Measurements from ENCODE around the gene MAPK8IP1.
"Not testable (repeated sequence)": the region's sequence is repeated elsewhere in the genome, so short reads cannot be mapped to it uniquely, and the experiment has no call there.

Gene MAPK8IP1

GRCh38 chr11:45894555-45895247 lies 9.2 kb downstream of the MAPK8IP1 start:
- no peak for DNase-seq

- DNase-seq, result no peak
Observed at GRCh38 chr11:45895553-45896259, 10.3 kb downstream of the MAPK8IP1 start.

- DNase-seq, result peak; percentile 83
Observed at GRCh38 chr11:45896422-45896984, 11.1 kb downstream of the MAPK8IP1 start.

GRCh38 chr11:45897556-45897955 lies 12.1 kb downstream of the MAPK8IP1 start:
- DNase-seq, result no peak

GRCh38 chr11:45899086-45899447 lies 13.6 kb downstream of the MAPK8IP1 start:
- no peak for DNase-seq

GRCh38 chr11:45899448-45900174 lies 14.2 kb downstream of the MAPK8IP1 start:
- DNase-seq, result peak; percentile 56

GRCh38 chr11:45900175-45900800 lies 14.8 kb downstream of the MAPK8IP1 start:
- not testable (repeated sequence) for DNase-seq

GRCh38 chr11:45900916-45901617 lies 15.6 kb downstream of the MAPK8IP1 start:
- DNase-seq, result no peak

- DNase-seq, result no peak
Observed at GRCh38 chr11:45901626-45902025, 16.2 kb downstream of the MAPK8IP1 start.

- DNase-seq, result no peak
Observed at GRCh38 chr11:45902452-45903380, 17.3 kb downstream of the MAPK8IP1 start.

GRCh38 chr11:45904309-45904915 lies 19.0 kb downstream of the MAPK8IP1 start:
- DNase-seq, result no peak

- no peak for DNase-seq
Observed at GRCh38 chr11:45905095-45905494, 19.6 kb downstream of the MAPK8IP1 start.

GRCh38 chr11:45905576-45905975 lies 20.1 kb downstream of the MAPK8IP1 start:
- not testable (repeated sequence) for DNase-seq

- no peak for DNase-seq
Observed at GRCh38 chr11:45906096-45906682, 20.7 kb downstream of the MAPK8IP1 start.

GRCh38 chr11:45906965-45907611 lies 21.6 kb downstream of the MAPK8IP1 start, which contains the start of gene FREY1:
Gene FREY1 (minus strand): TSS chr11:45907271. CDS start chr11:45907245, 26 bp downstream.
- DNase-seq, result no peak

- DNase-seq, result no peak
Observed at GRCh38 chr11:45907911-45908370, 22.5 kb downstream of the MAPK8IP1 start.

- no peak for DNase-seq
Observed at GRCh38 chr11:45909594-45910475, 24.4 kb downstream of the MAPK8IP1 start.

- no peak for DNase-seq
Observed at GRCh38 chr11:45910623-45911022, 25.2 kb downstream of the MAPK8IP1 start.

- DNase-seq, result no peak
Observed at GRCh38 chr11:45913514-45913913, 28.1 kb downstream of the MAPK8IP1 start.

Data from NCI-H187 treated with DMSO at 0.1 percent for 48 hours (cell line).